ENCODE measurements around the gene SERPINH1.

DNA sequence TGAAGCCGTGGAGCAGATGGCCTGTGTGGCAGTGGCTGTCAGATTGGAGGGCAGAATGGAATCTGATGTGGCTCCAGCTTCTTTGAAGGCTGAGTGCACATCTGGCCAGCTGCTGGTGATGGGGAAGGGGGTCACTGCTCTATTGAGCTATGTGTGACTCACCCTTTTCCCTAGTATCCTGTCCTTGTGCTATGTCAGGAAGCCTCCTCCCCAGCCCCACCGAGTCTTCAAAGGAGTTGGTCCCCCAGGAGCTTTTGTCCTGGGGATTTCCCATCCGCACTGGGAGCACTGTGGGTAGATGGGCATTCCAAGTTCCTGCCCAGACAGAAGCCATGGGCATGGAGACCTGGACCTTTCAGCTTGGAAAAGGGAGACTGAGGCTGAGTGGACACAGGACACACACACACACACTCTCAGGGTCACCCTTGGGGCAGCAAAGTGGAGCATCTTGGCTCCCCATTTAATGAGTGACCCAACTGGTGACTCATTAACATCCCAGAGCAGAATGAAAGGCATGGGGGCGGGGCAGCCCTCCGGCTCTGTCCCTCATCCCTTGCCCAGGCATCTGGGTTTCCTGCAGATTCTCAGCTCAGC is 3.3 kb downstream of the SERPINH1 start:
- no peak for TF ChIP-seq POLR2A (IDR thresholded peaks at IDR 0.05)
- TF ChIP-seq POLR2AphosphoS5 (IDR thresholded peaks at IDR 0.05): no peak
- TF ChIP-seq, protein P1, sequence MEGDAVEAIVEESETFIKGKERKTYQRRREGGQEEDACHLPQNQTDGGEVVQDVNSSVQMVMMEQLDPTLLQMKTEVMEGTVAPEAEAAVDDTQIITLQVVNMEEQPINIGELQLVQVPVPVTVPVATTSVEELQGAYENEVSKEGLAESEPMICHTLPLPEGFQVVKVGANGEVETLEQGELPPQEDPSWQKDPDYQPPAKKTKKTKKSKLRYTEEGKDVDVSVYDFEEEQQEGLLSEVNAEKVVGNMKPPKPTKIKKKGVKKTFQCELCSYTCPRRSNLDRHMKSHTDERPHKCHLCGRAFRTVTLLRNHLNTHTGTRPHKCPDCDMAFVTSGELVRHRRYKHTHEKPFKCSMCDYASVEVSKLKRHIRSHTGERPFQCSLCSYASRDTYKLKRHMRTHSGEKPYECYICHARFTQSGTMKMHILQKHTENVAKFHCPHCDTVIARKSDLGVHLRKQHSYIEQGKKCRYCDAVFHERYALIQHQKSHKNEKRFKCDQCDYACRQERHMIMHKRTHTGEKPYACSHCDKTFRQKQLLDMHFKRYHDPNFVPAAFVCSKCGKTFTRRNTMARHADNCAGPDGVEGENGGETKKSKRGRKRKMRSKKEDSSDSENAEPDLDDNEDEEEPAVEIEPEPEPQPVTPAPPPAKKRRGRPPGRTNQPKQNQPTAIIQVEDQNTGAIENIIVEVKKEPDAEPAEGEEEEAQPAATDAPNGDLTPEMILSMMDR (IDR thresholded peaks at IDR 0.05): no peak

Measured in stomach (tissue), 4 donors.